Ascending aorta (tissue), 2 donors: ENCODE data around the gene TRAPPC2L. TPM values are rescaled to one million over a fixed set of nuclear protein-coding genes. Genes with fewer than 3 reads are reported as not detected.

Source experiments
- DNase-seq, 2 donors: peaks; one replicate each; pipeline ENCODE4 v3.0.0-alpha.2; 2019; ENCODE audit warnings: low spot score in 2 of 2
- H3K27ac ChIP-seq, 2 donors: fragments of 200-600 bp; sonication (generic); one replicate each; pipeline ENCODE4 v1.5.1; 2016 to 2017; ENCODE audit warnings: mild to moderate bottlenecking in 1 of 2
- H3K27me3 ChIP-seq: fragments of 200-600 bp; sonication (generic); one replicate; pipeline ENCODE4 v1.5.1; 2017
- H3K36me3 ChIP-seq, 2 donors: fragments of 200-600 bp; sonication (generic); one replicate each; pipeline ENCODE4 v1.5.1; 2016
- H3K4me1 ChIP-seq, 2 donors: fragments of 200-600 bp; sonication (generic); one replicate each; pipeline ENCODE4 v1.5.1; 2016 to 2017; ENCODE audit warnings: mild to moderate bottlenecking in 1 of 2
- H3K4me3 ChIP-seq, 2 donors: fragments of 200-600 bp; sonication (generic); one replicate each; pipeline ENCODE4 v1.5.1; 2016 to 2017; ENCODE audit warnings: mild to moderate bottlenecking in 1 of 2
- H3K9me3 ChIP-seq, 2 donors: fragments of 200-600 bp; sonication (generic); one replicate each; pipeline ENCODE4 v1.5.1; 2016
- CTCF ChIP-seq, 3 experiments: fragments of 200-600 bp in 2 of 3; fragments of 450-650 bp in 1 of 3; sonication (generic) in 2 of 3; IDR thresholded peaks; one replicate each; pipeline ENCODE4 v1.5.1; 2016 to 2019; ENCODE audit warnings: antibody characterized with exemption in 3 of 3, mild to moderate bottlenecking in 1 of 3, moderate library complexity in 1 of 3
- intact Hi-C: fragments of 100-400 bp; cut with DNase I; formaldehyde crosslinking; loops from one replicate; pipeline ENCODE4 v1.15.1; 2023
- total RNA-seq: library from RNA; depleted of rRNA; stranded (reverse); fragments of >200 nt; gene quantifications from one replicate; pipeline ENCODE4 v1.1.0, GENCODE V29; 2016

The TRAPPC2L gene
- total RNA-seq, 1 donor from 2014 or later = 7.6 TPM

- intact Hi-C loops = loop anchor here (2.0 to 5.0 kb wide), 3 partner anchors 147 to 1163 kb away; partner anchors contain the start of genes MVD and ZC3H18
- no peaks in the 10 kb centered on the region for H3K27me3 ChIP-seq
- peaks cover 12 to 22% of the 10 kb centered on the region in 2 donors for H3K36me3 ChIP-seq
- H3K9me3 ChIP-seq = no peaks in the 10 kb centered on the region
- peak overlapping the region in 1 of 2 donors; percentile 83 for H3K4me3 ChIP-seq
- peaks cover 8 to 21% of the 10 kb centered on the region in 2 donors for H3K4me1 ChIP-seq
- no peak for TF ChIP-seq CTCF (IDR thresholded peaks at IDR 0.05)
- DNase-seq = no peak
- peak overlapping the region; percentile 86 to 93 for H3K27ac ChIP-seq
These were observed 47.2 kb upstream of the TRAPPC2L start for GRCh38 chr16:88809676-88810165.

DNA sequence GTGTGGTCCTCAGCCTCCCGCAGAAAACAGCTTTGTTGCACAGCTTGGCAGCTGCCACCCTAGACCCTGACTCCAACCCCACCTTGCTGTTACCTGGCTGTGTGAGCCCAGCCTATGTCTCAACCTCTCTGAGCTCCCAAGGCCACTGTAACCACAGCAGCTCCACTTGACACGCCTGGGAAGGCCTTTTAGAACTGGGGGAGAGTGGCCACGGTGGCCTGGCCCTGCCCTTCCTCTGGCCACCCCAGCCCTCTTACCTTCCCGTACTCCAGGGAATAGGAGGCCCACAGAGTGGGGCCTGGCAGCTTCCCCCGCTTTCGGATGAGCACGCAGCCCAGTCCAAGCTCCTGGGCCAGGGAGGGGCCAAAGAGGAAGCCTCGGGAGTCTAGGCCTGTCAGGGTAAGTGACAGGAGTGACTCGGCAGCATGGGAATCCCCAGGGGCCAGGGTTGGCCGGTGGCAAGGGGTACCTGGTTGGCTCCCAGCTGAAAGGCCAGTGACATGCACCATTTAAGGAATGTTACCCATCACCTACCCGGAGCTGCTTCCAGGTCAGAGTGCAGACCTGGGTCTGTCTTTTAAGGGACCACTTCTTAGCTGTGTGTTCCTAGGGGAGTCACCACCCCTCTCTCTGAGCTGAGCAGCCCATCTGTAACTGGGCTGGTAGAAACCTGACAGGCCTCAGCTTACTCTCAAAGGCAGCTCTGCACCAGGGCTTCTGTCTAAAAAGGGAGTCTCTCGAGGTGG lies 46.6 kb upstream of the TRAPPC2L start:
- Histone ChIP-seq H3K27ac (peak overlapping the region; percentile 86 to 93), H3K9me3 (no peaks in the 10 kb centered on the region), H3K4me1 (peaks cover 8 to 21% of the 10 kb centered on the region in 2 donors), H3K36me3 (peaks cover 12 to 22% of the 10 kb centered on the region in 2 donors), H3K27me3 (no peaks in the 10 kb centered on the region), H3K4me3 (peak overlapping the region; percentile 80 to 83)
- TF ChIP-seq CTCF (IDR thresholded peaks at IDR 0.05) = no peak
- intact Hi-C loops = loop anchor here (2.0 to 5.0 kb wide), 3 partner anchors 148 to 1162 kb away; partner anchors contain the start of genes MVD and ZC3H18
- DNase-seq = no peak

DNA sequence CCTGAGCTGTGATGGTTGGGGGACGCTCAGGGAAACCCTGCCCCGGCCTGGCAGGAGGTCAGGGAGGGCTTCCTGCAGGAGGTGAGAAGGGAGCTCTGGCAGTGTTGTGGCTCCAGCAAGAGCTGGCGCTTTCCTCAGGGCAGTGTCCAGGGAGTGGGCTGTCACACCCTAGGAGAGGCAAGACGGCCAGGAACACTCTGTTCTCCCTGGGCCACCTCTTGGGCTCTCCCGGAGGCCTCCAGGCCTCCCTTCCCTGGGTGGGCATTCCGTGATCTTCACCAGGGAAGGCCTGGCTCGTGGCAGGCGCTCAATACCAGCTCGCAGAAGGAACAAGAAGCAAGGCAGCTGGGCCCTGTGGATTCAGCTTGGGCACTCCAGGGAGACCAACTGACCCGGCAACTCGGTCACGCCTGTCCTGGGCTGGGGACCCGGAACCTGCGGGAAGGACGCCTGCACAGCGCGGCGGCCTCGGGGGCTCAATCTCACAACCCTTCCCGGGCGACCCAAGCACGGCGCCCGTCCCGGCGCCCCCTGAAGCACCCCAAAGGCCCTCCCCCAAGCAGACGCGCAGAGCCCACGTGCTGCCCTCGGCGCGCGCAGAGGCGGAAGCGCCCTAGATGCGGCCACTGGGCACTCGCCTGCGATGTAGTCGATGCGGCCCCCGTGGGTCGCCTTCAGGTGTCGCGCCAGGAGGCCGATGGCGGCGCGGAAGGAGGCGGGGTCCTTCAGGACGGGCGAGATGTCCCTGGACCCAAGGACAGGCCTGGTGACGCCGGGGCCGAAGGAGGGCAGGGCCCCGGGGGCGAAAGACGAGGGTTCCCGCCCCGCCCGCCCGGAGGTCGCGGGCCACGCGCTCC lies 45.8 kb upstream of the TRAPPC2L start:
- Histone ChIP-seq H3K27ac (peak overlapping the region; percentile 86 to 93), H3K27me3 (no peaks in the 10 kb centered on the region), H3K4me3 (peak overlapping the region; percentile 80 to 83), H3K4me1 (peaks cover 8 to 21% of the 10 kb centered on the region in 2 donors), H3K9me3 (no peaks in the 10 kb centered on the region), H3K36me3 (peaks cover 12 to 22% of the 10 kb centered on the region in 2 donors)
- peak; percentile 26 to 86 for DNase-seq
- no peak for TF ChIP-seq CTCF (IDR thresholded peaks at IDR 0.05)
- intact Hi-C loops = loop anchor here (1.0 to 5.0 kb wide), 5 partner anchors 8 to 1161 kb away; partner anchors contain the start of genes CDT1, MVD, TRAPPC2L and ZC3H18

GRCh38 chr16:88811769-88812512 lies 45.0 kb upstream of the TRAPPC2L start, which contains the start of gene APRT:
TSS of gene APRT (minus strand) at chr16:88811928. CDS start at chr16:88811899, 29 bp downstream.
- peak in 2 of 3 experiments; percentile 41 to 44 for TF ChIP-seq CTCF (IDR thresholded peaks at IDR 0.05)
- peaks cover 12 to 22% of the 10 kb centered on the region in 2 donors for H3K36me3 ChIP-seq
- intact Hi-C loops = loop anchor here (1.0 to 5.0 kb wide), 7 partner anchors 9 to 1160 kb away; partner anchors contain the start of genes CDT1, MVD, PIEZO1 and TRAPPC2L
- H3K27me3 ChIP-seq = no peaks in the 10 kb centered on the region
- H3K27ac ChIP-seq = peak within 1 kb of the TSS; percentile 86 to 93
- DNase-seq = peak; percentile 65 to 96
- H3K4me3 ChIP-seq = peak within 1 kb of the TSS; percentile 80 to 83
- no peaks in the 10 kb centered on the region for H3K9me3 ChIP-seq
- H3K4me1 ChIP-seq = peaks cover 8 to 21% of the 10 kb centered on the region in 2 donors
